Karpas-422 (cell line): ENCODE measurements around the gene TBCA. TPM values are rescaled to one million over a fixed set of nuclear protein-coding genes. Genes with fewer than 3 reads are reported as not detected.

Source experiments
- DNase-seq: peaks from one replicate; pipeline ENCODE4 v3.0.0-alpha.2; 2015
- H2AFZ ChIP-seq: fragments of 200-600 bp; sonication (generic); 2 replicates; pipeline ENCODE4 v1.6.1; 2014; ENCODE audit warnings: antibody characterized with exemption, low read length, mixed read lengths
- H3K27ac ChIP-seq: fragments of 200-600 bp; sonication (generic); 2 replicates; pipeline ENCODE4 v1.5.1; 2014; ENCODE audit warnings: mild to moderate bottlenecking, low read length, moderate library complexity
- H3K27me3 ChIP-seq: fragments of 200-600 bp; sonication (generic); 2 replicates; pipeline ENCODE4 v1.6.1; 2014; ENCODE audit warnings: low read length, mixed read lengths
- H3K36me3 ChIP-seq: fragments of 200-600 bp; sonication (generic); 2 replicates; pipeline ENCODE4 v1.6.1; 2014; ENCODE audit warnings: low read length, mixed read lengths; ENCODE audit not compliant: insufficient read depth
- H3K4me1 ChIP-seq: fragments of 200-600 bp; sonication (generic); 2 replicates; pipeline ENCODE4 v1.6.1; 2014; ENCODE audit warnings: mild to moderate bottlenecking, low read length, mixed read lengths
- H3K4me2 ChIP-seq: fragments of 200-600 bp; sonication (generic); 2 replicates; pipeline ENCODE4 v1.6.1; 2014; ENCODE audit warnings: low read length, low read depth, mild to moderate bottlenecking; ENCODE audit not compliant: poor library complexity, severe bottlenecking
- H3K4me3 ChIP-seq: fragments of 200-600 bp; sonication (generic); 2 replicates; pipeline ENCODE4 v1.5.1; 2014; ENCODE audit warnings: mild to moderate bottlenecking, antibody characterized with exemption, low read length, mixed read lengths
- H3K79me2 ChIP-seq: fragments of 200-600 bp; sonication (generic); 2 replicates; pipeline ENCODE4 v1.6.1; 2014; ENCODE audit warnings: mild to moderate bottlenecking, low read length, mixed read lengths
- H3K9ac ChIP-seq: fragments of 200-600 bp; sonication (generic); 2 replicates; pipeline ENCODE4 v1.6.0; 2014; ENCODE audit warnings: low read length
- H3K9me2 ChIP-seq: fragments of 200-600 bp; sonication (generic), shearing (Covaris generic); replicated peaks from 2 replicates; pipeline ENCODE4 v1.6.0; 2014; ENCODE audit warnings: mild to moderate bottlenecking, low read length, moderate library complexity; ENCODE audit not compliant: insufficient read depth
- H3K9me3 ChIP-seq: fragments of 300-700, 200-600 bp; sonication (generic); 2 replicates; pipeline ENCODE4 v1.6.1; 2014; ENCODE audit warnings: low read length, mixed read lengths
- H4K20me1 ChIP-seq: fragments of 200-600 bp; sonication (generic); 2 replicates; pipeline ENCODE4 v1.6.1; 2014; ENCODE audit warnings: mild to moderate bottlenecking, antibody characterized with exemption, low read length, low read depth; ENCODE audit not compliant: insufficient read depth
- total RNA-seq: library from RNA; depleted of rRNA; stranded (reverse); fragments of >200 nt; shearing (Covaris generic); gene quantifications from 2 replicates; pipeline ENCODE4 v1.2.3, GENCODE V29; 2014; ENCODE audit warnings: low replicate concordance

Gene TBCA
- total RNA-seq, 1 experiment from 2014 or later, result 324 TPM

- Histone ChIP-seq H3K9ac (no peak overlapping the region), H3K4me2 (no peak overlapping the region), H3K9me3 (0 out of 2 replicates have a peak, but pooled peaks cover 5% of the 10 kb centered on the region), H3K4me1 (0 out of 2 replicates have a peak, but pooled peaks cover 5% of the 10 kb centered on the region), H2AFZ (no peak overlapping the region), H4K20me1 (no peaks in the 10 kb centered on the region), H3K27me3 (no peaks in the 10 kb centered on the region), H3K4me3 (no peak overlapping the region), H3K36me3 (no peaks in the 10 kb centered on the region), H3K9me2 (no peaks in the 10 kb centered on the region), H3K79me2 (no peaks in the 10 kb centered on the region), H3K27ac (no peak overlapping the region)
- DNase-seq, result no peak
These were observed 19.7 kb upstream of the TBCA start for GRCh38 chr5:77795846-77796245.

- Histone ChIP-seq H3K9ac (no peak overlapping the region), H3K36me3 (no peaks in the 10 kb centered on the region), H3K4me2 (no peak overlapping the region), H3K27me3 (no peaks in the 10 kb centered on the region), H3K79me2 (no peaks in the 10 kb centered on the region), H3K9me2 (no peaks in the 10 kb centered on the region), H3K4me3 (no peak overlapping the region), H3K27ac (no peak overlapping the region), H4K20me1 (no peaks in the 10 kb centered on the region), H3K4me1 (0 out of 2 replicates have a peak, but pooled peaks cover 5% of the 10 kb centered on the region), H2AFZ (no peak overlapping the region), H3K9me3 (0 out of 2 replicates have a peak, but pooled peaks cover 5% of the 10 kb centered on the region)
- no peak for DNase-seq
These were observed 19.1 kb upstream of the TBCA start for GRCh38 chr5:77795268-77795667.

- Histone ChIP-seq H3K27ac (no peak overlapping the region), H4K20me1 (no peaks in the 10 kb centered on the region), H2AFZ (no peak overlapping the region), H3K4me1 (no peaks in the 10 kb centered on the region), H3K36me3 (no peaks in the 10 kb centered on the region), H3K79me2 (no peaks in the 10 kb centered on the region), H3K9me2 (no peaks in the 10 kb centered on the region), H3K4me3 (no peak overlapping the region), H3K4me2 (no peak overlapping the region), H3K9me3 (0 out of 2 replicates have a peak, but pooled peaks cover 5% of the 10 kb centered on the region), H3K27me3 (no peaks in the 10 kb centered on the region), H3K9ac (no peak overlapping the region)
- DNase-seq, result no peak
These were observed 15.8 kb upstream of the TBCA start for GRCh38 chr5:77791926-77792325.

- Histone ChIP-seq H3K36me3 (no peaks in the 10 kb centered on the region), H3K27ac (no peak overlapping the region), H3K4me1 (no peaks in the 10 kb centered on the region), H3K9ac (no peak overlapping the region), H3K9me3 (0 out of 2 replicates have a peak, but pooled peaks cover 5% of the 10 kb centered on the region), H3K79me2 (no peaks in the 10 kb centered on the region), H3K27me3 (no peaks in the 10 kb centered on the region), H2AFZ (no peak overlapping the region), H4K20me1 (no peaks in the 10 kb centered on the region), H3K9me2 (no peaks in the 10 kb centered on the region), H3K4me3 (no peak overlapping the region), H3K4me2 (no peak overlapping the region)
- DNase-seq, result no peak
These were observed 15.2 kb upstream of the TBCA start for GRCh38 chr5:77791356-77791755.

GRCh38 chr5:77785229-77785628 lies 9.1 kb upstream of the TBCA start:
- no peaks in the 10 kb centered on the region for H3K36me3 ChIP-seq
- H3K4me2 ChIP-seq, result no peak overlapping the region
- H3K4me3 ChIP-seq, result no peak overlapping the region
- DNase-seq, result no peak
- H3K9me3 ChIP-seq, result no peaks in the 10 kb centered on the region
- H3K79me2 ChIP-seq, result no peaks in the 10 kb centered on the region
- H2AFZ ChIP-seq, result no peak overlapping the region
- H3K9ac ChIP-seq, result no peak overlapping the region
- no peaks in the 10 kb centered on the region for H3K27me3 ChIP-seq
- no peaks in the 10 kb centered on the region for H3K4me1 ChIP-seq
- no peak overlapping the region for H3K27ac ChIP-seq
- no peaks in the 10 kb centered on the region for H3K9me2 ChIP-seq
- H4K20me1 ChIP-seq, result no peaks in the 10 kb centered on the region

GRCh38 chr5:77784735-77785134 lies 8.6 kb upstream of the TBCA start:
- no peak overlapping the region for H3K9ac ChIP-seq
- no peak overlapping the region for H3K4me2 ChIP-seq
- H3K79me2 ChIP-seq, result no peaks in the 10 kb centered on the region
- no peak for DNase-seq
- no peaks in the 10 kb centered on the region for H3K9me2 ChIP-seq
- no peaks in the 10 kb centered on the region for H3K27me3 ChIP-seq
- no peaks in the 10 kb centered on the region for H4K20me1 ChIP-seq
- no peak overlapping the region for H3K27ac ChIP-seq
- H2AFZ ChIP-seq, result no peak overlapping the region
- no peak overlapping the region for H3K4me3 ChIP-seq
- H3K4me1 ChIP-seq, result no peaks in the 10 kb centered on the region
- no peaks in the 10 kb centered on the region for H3K36me3 ChIP-seq
- no peaks in the 10 kb centered on the region for H3K9me3 ChIP-seq

GRCh38 chr5:77781076-77781475 lies 4.9 kb upstream of the TBCA start:
- Histone ChIP-seq H3K27ac (no peak overlapping the region), H3K9me3 (no peaks in the 10 kb centered on the region), H3K36me3 (no peaks in the 10 kb centered on the region), H3K27me3 (no peaks in the 10 kb centered on the region), H3K79me2 (no peaks in the 10 kb centered on the region), H3K9ac (no peak overlapping the region), H3K4me1 (peaks cover 7% of the 10 kb centered on the region), H3K9me2 (no peaks in the 10 kb centered on the region), H3K4me3 (no peak overlapping the region), H2AFZ (no peak overlapping the region), H3K4me2 (no peak overlapping the region), H4K20me1 (no peaks in the 10 kb centered on the region)
- DNase-seq, result no peak

GRCh38 chr5:77778881-77779438 lies 2.8 kb upstream of the TBCA start:
- H3K36me3 ChIP-seq, result peaks cover 4% of the 10 kb centered on the region

More at GRCh38 chr5:77778881-77779438, 2.8 kb upstream of the TBCA start:
- Histone ChIP-seq H3K27me3 (no peaks in the 10 kb centered on the region), H3K79me2 (peaks cover 21% of the 10 kb centered on the region), H3K9me2 (no peaks in the 10 kb centered on the region), H3K4me1 (peaks cover 17% of the 10 kb centered on the region), H3K9me3 (no peaks in the 10 kb centered on the region), H4K20me1 (peaks cover 6% of the 10 kb centered on the region; the same call in 1 of the 2 replicates), H2AFZ (no peak overlapping the region), H3K4me3 (no peak overlapping the region), H3K4me2 (no peak overlapping the region), H3K9ac (no peak overlapping the region), H3K27ac (no peak overlapping the region)
- DNase-seq, result no peak
